Neuron (in vitro differentiated cells): ENCODE data around the gene SPEM3.

Experiments
- H2AFZ ChIP-seq: one replicate; pipeline ENCODE4 v1.6.1; 2013; ENCODE audit warnings: low read depth, mild to moderate bottlenecking, inconsistent platforms, low read length, moderate library complexity
- H3K27me3 ChIP-seq: one replicate; pipeline ENCODE4 v1.6.1; 2013; ENCODE audit warnings: low read length; ENCODE audit not compliant: insufficient read depth
- H3K36me3 ChIP-seq: one replicate; pipeline ENCODE4 v1.6.1; 2013; ENCODE audit warnings: low read length; ENCODE audit not compliant: insufficient read depth
- H3K4me1 ChIP-seq: one replicate; pipeline ENCODE4 v1.6.1; 2013; ENCODE audit warnings: low read length; ENCODE audit not compliant: insufficient read depth
- H3K4me3 ChIP-seq: 2 replicates; pipeline ENCODE4 v1.5.1; 2013; ENCODE audit warnings: mild to moderate bottlenecking, low read length, moderate library complexity
- H3K9me3 ChIP-seq: one replicate; pipeline ENCODE4 v1.6.1; 2013; ENCODE audit warnings: low read length

Gene SPEM3

GRCh38 chr17:7418472-7419152, 10.0 kb upstream of the SPEM3 start:
- Histone ChIP-seq H3K4me1 (peaks cover 39% of the 10 kb centered on the region), H3K36me3 (peaks cover 34% of the 10 kb centered on the region), H2AFZ (no peak overlapping the region), H3K4me3 (no peak overlapping the region), H3K27me3 (no peaks in the 10 kb centered on the region), H3K9me3 (no peaks in the 10 kb centered on the region)

GRCh38 chr17:7419819-7420610, 8.6 kb upstream of the SPEM3 start, which contains the start of gene SPEM1:
TSS of gene SPEM1 (plus strand) at chr17:7420324. CDS start at chr17:7420385, 61 bp downstream.
- no peaks in the 10 kb centered on the region for H3K27me3 ChIP-seq
- H3K36me3 ChIP-seq: peaks cover 21% of the 10 kb centered on the region
- no peak within 1 kb of the TSS for H2AFZ ChIP-seq
- no peaks in the 10 kb centered on the region for H3K9me3 ChIP-seq
- H3K4me1 ChIP-seq: peaks cover 39% of the 10 kb centered on the region
- no peak within 1 kb of the TSS for H3K4me3 ChIP-seq

GRCh38 chr17:7421186-7421585, 7.5 kb upstream of the SPEM3 start:
- Histone ChIP-seq H2AFZ (no peak overlapping the region), H3K4me1 (peaks cover 39% of the 10 kb centered on the region), H3K9me3 (no peaks in the 10 kb centered on the region), H3K36me3 (peaks cover 11% of the 10 kb centered on the region), H3K27me3 (no peaks in the 10 kb centered on the region), H3K4me3 (no peak overlapping the region)

- Histone ChIP-seq H3K4me1 (peaks cover 29% of the 10 kb centered on the region), H3K36me3 (no peaks in the 10 kb centered on the region), H3K4me3 (no peak overlapping the region), H3K9me3 (no peaks in the 10 kb centered on the region), H2AFZ (no peak overlapping the region), H3K27me3 (no peaks in the 10 kb centered on the region)
Measured at GRCh38 chr17:7423679-7424078, 5.0 kb upstream of the SPEM3 start.

- H3K4me3 ChIP-seq: no peak within 1 kb of the TSS
Measured at GRCh38 chr17:7425316-7425715, 3.3 kb upstream of the SPEM3 start, which contains the start of gene SPEM2. TSS of gene SPEM2 (plus strand) at chr17:7425616. CDS start at chr17:7425689, 73 bp downstream.

GRCh38 chr17:7425756-7426155, 2.9 kb upstream of the SPEM3 start:
- Histone ChIP-seq H3K27me3 (no peaks in the 10 kb centered on the region), H3K4me1 (peaks cover 8% of the 10 kb centered on the region), H3K36me3 (no peaks in the 10 kb centered on the region), H3K9me3 (peaks cover 1% of the 10 kb centered on the region), H2AFZ (no peak overlapping the region), H3K4me3 (no peak overlapping the region)

More at GRCh38 chr17:7425316-7425715, 3.3 kb upstream of the SPEM3 start, which contains the start of gene SPEM2:
- Histone ChIP-seq H3K36me3 (no peaks in the 10 kb centered on the region), H3K27me3 (no peaks in the 10 kb centered on the region), H3K4me1 (peaks cover 13% of the 10 kb centered on the region), H3K9me3 (no peaks in the 10 kb centered on the region), H2AFZ (no peak within 1 kb of the TSS)

- no peaks in the 10 kb centered on the region for H3K27me3 ChIP-seq
- no peak overlapping the region for H3K4me3 ChIP-seq
- peaks cover 3% of the 10 kb centered on the region for H3K4me1 ChIP-seq
- H3K36me3 ChIP-seq: no peaks in the 10 kb centered on the region
- H2AFZ ChIP-seq: no peak overlapping the region
- H3K9me3 ChIP-seq: peaks cover 2% of the 10 kb centered on the region
Measured at GRCh38 chr17:7426203-7426863, 2.3 kb upstream of the SPEM3 start.

- Histone ChIP-seq H3K27me3 (no peaks in the 10 kb centered on the region), H3K36me3 (no peaks in the 10 kb centered on the region), H3K9me3 (peaks cover 2% of the 10 kb centered on the region), H3K4me1 (no peaks in the 10 kb centered on the region), H3K4me3 (no peak overlapping the region), H2AFZ (no peak overlapping the region)
Measured at GRCh38 chr17:7426896-7427489, 1.7 kb upstream of the SPEM3 start.

- Histone ChIP-seq H3K27me3 (no peaks in the 10 kb centered on the region), H3K36me3 (no peaks in the 10 kb centered on the region), H3K9me3 (peaks cover 4% of the 10 kb centered on the region), H3K4me1 (no peaks in the 10 kb centered on the region), H2AFZ (no peak overlapping the region), H3K4me3 (no peak overlapping the region)
Measured at GRCh38 chr17:7427549-7427948, 1.1 kb upstream of the SPEM3 start.

- peaks cover 4% of the 10 kb centered on the region for H3K9me3 ChIP-seq
- no peak overlapping the region for H3K4me3 ChIP-seq
- no peaks in the 10 kb centered on the region for H3K4me1 ChIP-seq
- no peaks in the 10 kb centered on the region for H3K36me3 ChIP-seq
- H3K27me3 ChIP-seq: no peaks in the 10 kb centered on the region
- H2AFZ ChIP-seq: no peak overlapping the region
Measured at GRCh38 chr17:7429722-7430121, 1.1 kb downstream of the SPEM3 start.

GRCh38 chr17:7431231-7431630, 2.6 kb downstream of the SPEM3 start:
- peaks cover 7% of the 10 kb centered on the region for H3K27me3 ChIP-seq
- H3K4me3 ChIP-seq: no peak overlapping the region
- no peaks in the 10 kb centered on the region for H3K36me3 ChIP-seq
- peaks cover 4% of the 10 kb centered on the region for H3K9me3 ChIP-seq
- H3K4me1 ChIP-seq: peaks cover 7% of the 10 kb centered on the region
- no peak overlapping the region for H2AFZ ChIP-seq

GRCh38 chr17:7432296-7432695, 3.6 kb downstream of the SPEM3 start:
- peaks cover 4% of the 10 kb centered on the region for H3K9me3 ChIP-seq
- H2AFZ ChIP-seq: no peak overlapping the region
- H3K27me3 ChIP-seq: peaks cover 11% of the 10 kb centered on the region
- H3K36me3 ChIP-seq: no peaks in the 10 kb centered on the region
- no peak overlapping the region for H3K4me3 ChIP-seq
- peaks cover 7% of the 10 kb centered on the region for H3K4me1 ChIP-seq
